Activated naive CD8-positive, alpha-beta T cell treated with anti-CD3 and anti-CD28 coated beads for 36 hours (primary cell): ENCODE results near the gene HSPB7. TPM values are rescaled to one million over a fixed set of nuclear protein-coding genes. Genes with fewer than 3 reads are reported as not detected.

Experiments used
- DNase-seq: peaks from one replicate; pipeline ENCODE4 v3.0.0; 2021
- H3K27ac Mint-ChIP-seq: one replicate; pipeline ENCODE4 v1.8.0; 2022; ENCODE audit warnings: mild to moderate bottlenecking, moderate library complexity, mixed read lengths
- H3K27me3 Mint-ChIP-seq: one replicate; pipeline ENCODE4 v1.8.0; 2022; ENCODE audit warnings: mild to moderate bottlenecking, mixed read lengths
- H3K36me3 Mint-ChIP-seq: one replicate; pipeline ENCODE4 v1.8.0; 2021; ENCODE audit warnings: mild to moderate bottlenecking, mixed read lengths
- H3K4me1 Mint-ChIP-seq: one replicate; pipeline ENCODE4 v1.8.0; 2021; ENCODE audit warnings: mixed read lengths
- H3K4me3 Mint-ChIP-seq: one replicate; pipeline ENCODE4 v1.8.0; 2022; ENCODE audit warnings: mild to moderate bottlenecking, moderate library complexity, mixed read lengths
- H3K9me3 Mint-ChIP-seq: one replicate; pipeline ENCODE4 v1.8.0; 2022; ENCODE audit warnings: mixed read lengths
- total RNA-seq, 2 experiments: library from RNA; stranded (reverse); gene quantifications; one replicate each; pipeline ENCODE4 v1.2.3, GENCODE V29; 2021

Gene HSPB7
- total RNA-seq, 2 experiments from 2014 or later = not detected

- Mint-ChIP-seq H3K27me3 (no peaks in the 10 kb centered on the region), H3K27ac (no peak overlapping the region), H3K9me3 (no peaks in the 10 kb centered on the region), H3K4me3 (no peak overlapping the region), H3K36me3 (no peaks in the 10 kb centered on the region), H3K4me1 (no peaks in the 10 kb centered on the region)
- no peak for DNase-seq
Observed at GRCh38 chr1:16020325-16020724, 2.5 kb upstream of the HSPB7 start.

DNA sequence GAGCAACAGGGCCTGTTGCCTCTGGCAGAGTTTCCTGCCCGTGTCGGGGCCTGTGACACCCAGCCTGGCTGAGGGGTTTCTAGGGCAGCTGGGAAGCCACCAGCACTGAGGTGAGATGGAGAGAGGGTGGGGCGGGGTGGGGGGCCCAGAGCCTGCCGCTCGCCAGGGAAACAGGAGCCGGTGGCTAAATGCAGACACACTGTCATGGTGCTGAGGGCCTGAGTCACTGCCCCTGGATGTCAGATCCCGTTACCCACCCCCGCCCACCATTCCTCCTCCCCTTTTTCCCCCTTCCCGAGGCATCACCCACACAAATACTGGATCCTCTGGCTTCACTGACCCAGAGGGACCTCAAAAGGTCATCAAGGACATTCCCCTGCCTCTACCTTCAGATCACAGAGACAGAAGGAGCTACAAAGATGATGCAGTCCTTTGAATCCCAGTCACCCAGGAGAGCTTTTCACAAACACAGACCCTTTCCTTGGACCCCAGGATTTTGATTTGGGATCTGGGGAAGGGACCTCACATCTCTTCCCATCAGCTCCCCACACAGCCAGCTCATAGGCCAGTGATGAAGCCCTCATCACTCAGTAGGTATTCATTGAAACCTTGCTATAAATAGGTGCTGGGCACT, 1.9 kb upstream of the HSPB7 start:
- Mint-ChIP-seq H3K27me3 (peaks cover 6% of the 10 kb centered on the region), H3K36me3 (no peaks in the 10 kb centered on the region), H3K4me1 (no peaks in the 10 kb centered on the region), H3K27ac (no peak overlapping the region), H3K9me3 (no peaks in the 10 kb centered on the region), H3K4me3 (no peak overlapping the region)
- no peak for DNase-seq

GRCh38 chr1:16018749-16019643, 1.2 kb upstream of the HSPB7 start:
- Mint-ChIP-seq H3K27ac (no peak overlapping the region), H3K27me3 (peaks cover 8% of the 10 kb centered on the region), H3K9me3 (no peaks in the 10 kb centered on the region), H3K4me1 (no peaks in the 10 kb centered on the region), H3K4me3 (no peak overlapping the region), H3K36me3 (no peaks in the 10 kb centered on the region)
- no peak for DNase-seq

- Mint-ChIP-seq H3K9me3 (no peaks in the 10 kb centered on the region), H3K4me1 (peaks cover 3% of the 10 kb centered on the region), H3K27ac (no peak overlapping the region), H3K27me3 (peaks cover 8% of the 10 kb centered on the region), H3K36me3 (no peaks in the 10 kb centered on the region), H3K4me3 (no peak overlapping the region)
- DNase-seq = no peak
Observed at GRCh38 chr1:16018308-16018707, 465 bp upstream of the HSPB7 start.

DNA sequence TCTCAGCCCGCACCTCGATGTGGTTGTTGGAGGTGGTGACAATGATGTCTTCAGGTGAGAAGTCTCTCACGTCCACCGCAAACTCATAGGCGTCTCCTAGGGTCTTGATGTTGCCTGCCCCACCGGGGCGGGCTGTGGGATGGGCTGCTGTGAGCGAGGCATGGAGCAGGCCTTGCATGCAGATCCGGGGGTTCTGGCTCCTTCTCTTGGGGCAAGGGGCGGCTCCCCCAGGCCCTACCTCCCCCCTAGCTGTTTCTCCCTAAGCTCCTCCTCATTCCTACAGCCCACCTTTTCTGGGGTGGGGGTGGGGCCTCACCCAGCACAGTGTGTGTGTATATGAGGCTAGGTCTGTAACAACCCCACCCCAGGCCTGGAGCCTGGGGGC, 775 bp downstream of the HSPB7 start:
- no peak for DNase-seq
- no peaks in the 10 kb centered on the region for H3K9me3 Mint-ChIP-seq
- H3K36me3 Mint-ChIP-seq = no peaks in the 10 kb centered on the region
- H3K4me1 Mint-ChIP-seq = peaks cover 6% of the 10 kb centered on the region
- peaks cover 14% of the 10 kb centered on the region for H3K27me3 Mint-ChIP-seq
- no peak overlapping the region for H3K4me3 Mint-ChIP-seq
- H3K27ac Mint-ChIP-seq = no peak overlapping the region

DNA sequence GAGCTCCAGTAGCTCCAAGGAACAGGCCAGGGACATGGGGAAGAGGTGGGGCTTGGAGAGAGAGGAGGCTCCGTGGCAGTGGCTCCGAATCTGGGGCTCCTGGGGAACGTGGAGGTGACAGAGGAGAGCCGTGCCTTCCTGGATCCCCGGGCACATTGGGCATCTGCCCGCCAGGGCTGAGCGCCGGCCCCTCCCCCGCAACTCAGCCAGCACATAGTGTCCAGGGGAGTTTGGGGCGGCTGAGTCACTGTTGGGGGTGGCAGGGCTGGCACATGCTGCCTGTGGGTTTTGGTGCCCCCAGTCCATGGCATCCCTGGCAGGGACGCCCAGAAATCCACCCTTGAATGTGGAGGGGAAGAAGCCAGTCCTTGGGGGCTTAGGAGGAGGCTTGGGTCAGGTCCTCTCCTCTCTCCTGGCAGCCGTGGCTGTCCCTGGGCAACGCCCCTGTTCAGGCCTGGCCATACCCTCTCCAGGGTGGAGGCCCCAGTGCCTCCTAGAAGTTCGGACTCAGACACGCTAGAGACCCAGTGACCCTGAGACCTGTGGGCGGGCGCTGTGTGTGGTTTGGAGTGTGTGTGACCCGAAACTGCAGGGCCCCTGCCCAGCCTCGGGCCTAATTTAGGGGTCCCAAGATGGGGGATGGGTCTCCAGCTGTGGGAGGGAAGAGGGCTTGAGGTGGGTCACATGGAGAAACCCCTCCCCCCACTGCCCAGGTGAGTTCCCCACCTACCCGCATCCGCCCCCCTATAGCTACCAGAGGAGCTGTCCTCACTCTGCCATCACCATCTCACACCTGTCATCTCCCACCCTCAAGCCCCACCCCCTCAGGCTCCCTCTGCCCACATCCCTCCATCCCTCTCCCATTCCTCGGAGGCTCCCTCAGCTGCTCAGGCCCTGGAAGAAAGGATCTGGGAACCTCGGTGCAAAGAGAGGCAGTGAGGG, 1.6 kb downstream of the HSPB7 start:
- H3K9me3 Mint-ChIP-seq = no peaks in the 10 kb centered on the region
- no peak for DNase-seq
- H3K4me1 Mint-ChIP-seq = peaks cover 6% of the 10 kb centered on the region
- no peak overlapping the region for H3K4me3 Mint-ChIP-seq
- no peak overlapping the region for H3K27ac Mint-ChIP-seq
- peaks cover 15% of the 10 kb centered on the region for H3K27me3 Mint-ChIP-seq
- no peaks in the 10 kb centered on the region for H3K36me3 Mint-ChIP-seq

GRCh38 chr1:16015491-16015890, 2.4 kb downstream of the HSPB7 start:
- Mint-ChIP-seq H3K4me1 (peaks cover 6% of the 10 kb centered on the region), H3K27me3 (peaks cover 15% of the 10 kb centered on the region), H3K27ac (no peak overlapping the region), H3K4me3 (no peak overlapping the region), H3K9me3 (no peaks in the 10 kb centered on the region), H3K36me3 (no peaks in the 10 kb centered on the region)
- DNase-seq = no peak

GRCh38 chr1:16014509-16015482, 3.0 kb downstream of the HSPB7 start:
- DNase-seq = no peak
- H3K4me1 Mint-ChIP-seq = peaks cover 6% of the 10 kb centered on the region
- no peaks in the 10 kb centered on the region for H3K9me3 Mint-ChIP-seq
- H3K4me3 Mint-ChIP-seq = no peak overlapping the region
- no peak overlapping the region for H3K27ac Mint-ChIP-seq
- no peaks in the 10 kb centered on the region for H3K36me3 Mint-ChIP-seq
- peaks cover 15% of the 10 kb centered on the region for H3K27me3 Mint-ChIP-seq

DNA sequence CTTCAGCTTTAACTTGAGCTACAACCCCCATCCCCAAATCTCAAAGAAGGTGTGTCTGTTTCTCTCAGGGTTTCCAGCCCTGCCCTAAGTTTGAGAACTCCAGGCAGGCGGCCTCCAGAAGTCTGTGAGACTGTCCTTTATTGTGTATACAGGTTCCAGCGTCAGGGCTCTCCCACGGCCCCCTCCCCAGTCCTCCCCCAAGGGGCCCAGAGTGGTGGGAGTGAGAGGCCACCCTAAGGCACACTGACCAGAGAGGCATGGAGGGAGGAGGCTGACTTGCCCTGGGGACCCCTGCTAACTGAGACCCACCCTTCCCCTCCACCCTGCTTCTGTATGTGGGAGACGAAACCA, 4.0 kb downstream of the HSPB7 start:
- no peaks in the 10 kb centered on the region for H3K9me3 Mint-ChIP-seq

GRCh38 chr1:16013220-16013907, 4.5 kb downstream of the HSPB7 start:
- Mint-ChIP-seq H3K27ac (no peak overlapping the region), H3K9me3 (no peaks in the 10 kb centered on the region), H3K4me1 (peaks cover 6% of the 10 kb centered on the region), H3K4me3 (no peak overlapping the region), H3K27me3 (peaks cover 15% of the 10 kb centered on the region), H3K36me3 (no peaks in the 10 kb centered on the region)
- peak; percentile 76 for DNase-seq

More for the DNA sequence above, 4.0 kb downstream of the HSPB7 start:
- DNase-seq = no peak
- Mint-ChIP-seq H3K27me3 (peaks cover 15% of the 10 kb centered on the region), H3K4me3 (no peak overlapping the region), H3K27ac (no peak overlapping the region), H3K36me3 (no peaks in the 10 kb centered on the region), H3K4me1 (peaks cover 6% of the 10 kb centered on the region)

GRCh38 chr1:16012590-16013219, 5.1 kb downstream of the HSPB7 start:
- Mint-ChIP-seq H3K9me3 (no peaks in the 10 kb centered on the region), H3K27me3 (peaks cover 15% of the 10 kb centered on the region), H3K4me3 (peak overlapping the region; percentile 53), H3K36me3 (no peaks in the 10 kb centered on the region), H3K4me1 (peaks cover 6% of the 10 kb centered on the region), H3K27ac (no peak overlapping the region)
- peak; percentile 41 for DNase-seq

GRCh38 chr1:16011936-16012589, 5.8 kb downstream of the HSPB7 start:
- no peak for DNase-seq
- no peak overlapping the region for H3K27ac Mint-ChIP-seq
- H3K4me3 Mint-ChIP-seq = peak overlapping the region; percentile 53
- H3K27me3 Mint-ChIP-seq = peaks cover 15% of the 10 kb centered on the region
- H3K36me3 Mint-ChIP-seq = no peaks in the 10 kb centered on the region
- no peaks in the 10 kb centered on the region for H3K9me3 Mint-ChIP-seq
- H3K4me1 Mint-ChIP-seq = peaks cover 7% of the 10 kb centered on the region

DNA sequence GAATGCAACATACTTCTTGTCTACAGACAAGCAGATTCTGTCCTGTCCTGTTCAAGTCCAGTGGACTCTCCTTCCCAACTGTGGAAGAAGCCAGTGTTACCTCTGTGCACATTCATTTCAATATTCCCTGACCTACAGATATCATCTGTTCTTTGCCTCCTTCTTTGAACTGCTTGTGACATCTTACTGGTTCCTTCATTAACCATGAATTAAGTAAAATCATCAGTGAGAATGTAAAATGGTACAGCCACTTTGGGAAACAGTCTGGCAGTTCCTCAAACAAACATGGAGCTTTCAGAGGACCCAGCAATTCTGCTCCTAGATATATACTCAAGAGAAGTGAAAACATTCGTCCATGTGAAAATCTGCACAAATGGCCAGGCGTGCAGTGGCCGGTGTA, 7.0 kb downstream of the HSPB7 start:
- DNase-seq = no peak
- H3K9me3 Mint-ChIP-seq = no peaks in the 10 kb centered on the region
- H3K4me3 Mint-ChIP-seq = no peak overlapping the region
- H3K36me3 Mint-ChIP-seq = no peaks in the 10 kb centered on the region
- H3K27ac Mint-ChIP-seq = no peak overlapping the region
- peaks cover 15% of the 10 kb centered on the region for H3K27me3 Mint-ChIP-seq
- peaks cover 14% of the 10 kb centered on the region for H3K4me1 Mint-ChIP-seq
